GM18505 (cell line): ENCODE data around the gene RBBP8NL.

Experiments
- ATAC-seq: cut with Tn5 transposase; IDR thresholded peaks from one replicate; pipeline ENCODE4 v1.9.1; 2021; ENCODE audit not compliant: unreplicated experiment
- POLR2A ChIP-seq: IDR thresholded peaks from 4 replicates; pipeline ENCODE4 v1.6.1; 2011; ENCODE audit warnings: borderline replicate concordance; ENCODE audit not compliant: insufficient read depth, insufficient read length; ENCODE audit errors: extremely low read depth

RBBP8NL gene

GRCh38 chr20:62360854-62361798 is 66.2 kb downstream of the RBBP8NL start:
- TF ChIP-seq POLR2A, result no peak
- no peak for ATAC-seq
